IMR-90 (cell line): ENCODE measurements around the gene ZBED1. TPM values are rescaled to one million over a fixed set of nuclear protein-coding genes. Genes with fewer than 3 reads are reported as not detected.

Experiments used
- ATAC-seq: fragments of 200-7000 bp; cut with Tn5 transposase; 2 replicates; pipeline ENCODE4 v1.9.1; 2020; ENCODE audit warnings: low read depth, mild to moderate bottlenecking, moderate library complexity
- BruUV-seq: library from RNA; stranded (reverse); fragments of 400-500 nt; replicated peaks from 2 replicates; lab custom pipeline; 2021; lab: Mats Ljungman, UMichigan
- CTCF ChIA-PET: fragments of 300-600 bp; formaldehyde crosslinking; extraction: SDS; loops from one replicate; lab custom pipeline; 2021; ENCODE audit warnings: antibody characterized with exemption; lab: Yijun Ruan, JAX
- POLR2A ChIA-PET: fragments of 300-600 bp; sonication (Branson Sonifier 250); formaldehyde crosslinking; loops from one replicate; lab custom pipeline; 2022; ENCODE audit warnings: antibody characterized with exemption; ENCODE audit not compliant: unreplicated experiment; lab: Charles Lee
- DNase-seq: peaks from one replicate; pipeline ENCODE4 v3.0.0; 2013
- H2AFZ ChIP-seq: replicated peaks from 2 replicates; pipeline ENCODE3; 2013; ENCODE audit warnings: low read length, mild to moderate bottlenecking; ENCODE audit not compliant: poor library complexity
- H2AK5ac ChIP-seq: 2 replicates; pipeline ENCODE4 v1.6.1; 2013; ENCODE audit warnings: low read depth, low read length, inconsistent platforms
- H2AK9ac ChIP-seq: replicated peaks from 2 replicates; pipeline ENCODE3; 2013; ENCODE audit warnings: mild to moderate bottlenecking, low read depth, low read length, moderate library complexity; ENCODE audit not compliant: poor library complexity
- H2BK120ac ChIP-seq: 2 replicates; pipeline ENCODE4 v1.6.1; 2013; ENCODE audit warnings: low read depth, low read length, inconsistent platforms
- H2BK15ac ChIP-seq: 3 replicates; pipeline ENCODE4 v1.6.1; 2013; ENCODE audit warnings: low read depth, low read length, inconsistent platforms
- H2BK20ac ChIP-seq: 2 replicates; pipeline ENCODE4 v1.6.1; 2013; ENCODE audit warnings: low read depth, mild to moderate bottlenecking, inconsistent platforms, low read length, moderate library complexity
- H2BK5ac ChIP-seq: 2 replicates; pipeline ENCODE4 v1.6.1; 2013; ENCODE audit warnings: mild to moderate bottlenecking, low read depth, low read length, inconsistent platforms; ENCODE audit not compliant: poor library complexity, severe bottlenecking
- H3K14ac ChIP-seq: replicated peaks from 2 replicates; pipeline ENCODE4 v1.6.1; 2013; ENCODE audit warnings: low read depth, low read length, inconsistent platforms
- H3K18ac ChIP-seq: 2 replicates; pipeline ENCODE4 v1.6.1; 2013; ENCODE audit warnings: low read depth, low read length, control low read depth
- H3K23ac ChIP-seq: 2 replicates; pipeline ENCODE4 v1.6.1; 2013; ENCODE audit warnings: low read depth, low read length, inconsistent platforms
- H3K27ac ChIP-seq: 2 replicates; pipeline ENCODE4 v1.5.1; 2013; ENCODE audit warnings: mild to moderate bottlenecking, control low read depth, low read length; ENCODE audit not compliant: insufficient read depth
- H3K27me3 ChIP-seq: 2 replicates; pipeline ENCODE4 v1.6.1; 2013; ENCODE audit warnings: low read length; ENCODE audit not compliant: control insufficient read depth, insufficient read depth
- H3K36me3 ChIP-seq: 2 replicates; pipeline ENCODE4 v1.6.1; 2013; ENCODE audit warnings: low read length, mixed read lengths; ENCODE audit not compliant: control insufficient read depth, insufficient read depth
- H3K4ac ChIP-seq: 2 replicates; pipeline ENCODE4 v1.6.1; 2013; ENCODE audit warnings: low read depth, low read length, inconsistent platforms
- H3K4me1 ChIP-seq: 2 replicates; pipeline ENCODE4 v1.6.1; 2013; ENCODE audit warnings: low read length, mixed read lengths; ENCODE audit not compliant: control insufficient read depth, insufficient read depth
- H3K4me2 ChIP-seq: 2 replicates; pipeline ENCODE4 v1.6.1; 2013; ENCODE audit warnings: low read depth, mild to moderate bottlenecking, control low read depth, low read length, moderate library complexity
- H3K4me3 ChIP-seq: 2 replicates; pipeline ENCODE4 v1.5.1; 2013; ENCODE audit warnings: low read depth, mild to moderate bottlenecking, control low read depth, low read length, moderate library complexity; ENCODE audit not compliant: insufficient read depth
- H3K56ac ChIP-seq: 2 replicates; pipeline ENCODE4 v1.6.1; 2013; ENCODE audit warnings: low read length, inconsistent platforms; ENCODE audit not compliant: insufficient read depth; ENCODE audit errors: extremely low read depth
- H3K79me1 ChIP-seq, 2 experiments: 2 replicates each; pipeline ENCODE4 v1.6.1; 2013; ENCODE audit warnings: low read length in 2 of 2, inconsistent platforms in 1 of 2, low read depth in 1 of 2
- H3K9ac ChIP-seq: 2 replicates; pipeline ENCODE4 v1.6.1; 2013; ENCODE audit warnings: low read depth, low read length, control low read depth
- H3K9me1 ChIP-seq: 2 replicates; pipeline ENCODE4 v1.6.1; 2013; ENCODE audit warnings: low read length, inconsistent platforms; ENCODE audit not compliant: insufficient read depth
- H3K9me3 ChIP-seq: 2 replicates; pipeline ENCODE4 v1.6.1; 2013; ENCODE audit warnings: low read length; ENCODE audit not compliant: control insufficient read depth, insufficient read depth
- H4K20me1 ChIP-seq: 2 replicates; pipeline ENCODE4 v1.6.1; 2013; ENCODE audit warnings: low read length, inconsistent platforms; ENCODE audit not compliant: insufficient read depth
- H4K5ac ChIP-seq: 2 replicates; pipeline ENCODE4 v1.6.1; 2013; ENCODE audit warnings: mild to moderate bottlenecking, low read depth, low read length, control low read depth
- H4K8ac ChIP-seq, 2 experiments: 2 replicates each; pipeline ENCODE4 v1.6.1; 2013; ENCODE audit warnings: low read depth in 2 of 2, low read length in 2 of 2, control low read depth in 1 of 2, inconsistent platforms in 1 of 2
- H4K91ac ChIP-seq: 2 replicates; pipeline ENCODE4 v1.6.1; 2013; ENCODE audit warnings: low read depth, low read length, inconsistent platforms; ENCODE audit not compliant: insufficient read depth
- BHLHE40 ChIP-seq: fragments of 150-350 bp; IDR thresholded peaks from 2 replicates; pipeline ENCODE4 v1.6.1; 2016; ENCODE audit warnings: mild to moderate bottlenecking, low read depth, low read length
- CEBPB ChIP-seq: IDR thresholded peaks from 2 replicates; pipeline ENCODE4 v1.6.1; 2012; ENCODE audit warnings: low read depth, low read length, improper control_type of control experiment
- CHD1 ChIP-seq: IDR thresholded peaks from 2 replicates; pipeline ENCODE4 v1.6.1; 2012; ENCODE audit warnings: low read depth, low read length, improper control_type of control experiment
- CTCF ChIP-seq: conservative IDR thresholded peaks from 2 replicates; pipeline ENCODE4 v1.5.1; 2012; ENCODE audit warnings: mild to moderate bottlenecking, low read depth, low read length, improper control_type of control experiment
- FOS ChIP-seq: fragments of 150-350 bp; IDR thresholded peaks from 2 replicates; pipeline ENCODE4 v1.6.1; 2016; ENCODE audit warnings: low read depth, low read length
- MAFK ChIP-seq: IDR thresholded peaks from 2 replicates; pipeline ENCODE4 v1.6.1; 2012; ENCODE audit warnings: low read depth, low read length, improper control_type of control experiment
- MAZ ChIP-seq: IDR thresholded peaks from 2 replicates; pipeline ENCODE4 v1.6.1; 2012; ENCODE audit warnings: low read depth, mild to moderate bottlenecking, low read length, improper control_type of control experiment, moderate library complexity, borderline replicate concordance
- POLR2A ChIP-seq: IDR thresholded peaks from 2 replicates; pipeline ENCODE4 v1.6.1; 2012; ENCODE audit warnings: mild to moderate bottlenecking, low read depth, low read length
- RFX5 ChIP-seq: IDR thresholded peaks from 2 replicates; pipeline ENCODE4 v1.8.0; 2012; ENCODE audit warnings: low read depth, mild to moderate bottlenecking, low read length, moderate library complexity
- SMC3 ChIP-seq: fragments of 150-350 bp; IDR thresholded peaks from 2 replicates; pipeline ENCODE4 v1.6.1; 2016; ENCODE audit warnings: low read depth, mild to moderate bottlenecking, antibody characterized with exemption, low read length, moderate library complexity
- WGBS, 2 experiments: methylation state at CpG; one replicate each; pipeline versions ENCODE4 v1.1.5 to v1.1.7; 2013; ENCODE audit warnings: missing lambda C conversion rate in 2 of 2; ENCODE audit not compliant: insufficient read length in 1 of 2; ENCODE audit errors: extremely low coverage in 2 of 2; 5-methylcytosine and 5-hydroxymethylcytosine counted together
- dilution Hi-C: fragments of 300-500 bp; cut with HindIII; formaldehyde crosslinking; loops from one replicate; pipeline ENCODE4 v1.14.3; 2018; ENCODE audit warnings: low sequenced_read_pairs; ENCODE audit not compliant: unreplicated experiment
- in situ Hi-C: fragments of 300-500 bp; cut with MboI; formaldehyde crosslinking; loops from 3 replicates; pipeline ENCODE4 v1.14.3; 2019; ENCODE audit warnings: low sequenced_read_pairs, inconsistent platforms, mixed read lengths
- intact Hi-C: fragments of 100-400 bp; cut with micrococcal nuclease; formaldehyde crosslinking; loops from 2 replicates; pipeline ENCODE4 v1.10.0; 2022
- polyA plus RNA-seq, 3 experiments: library from polyadenylated mRNA; depleted of rRNA; stranded (reverse); fragments of >200 nt; gene quantifications; 2 replicates each; pipeline ENCODE4 v1.2.3, GENCODE V29; 2012; ENCODE audit warnings: low replicate concordance in 1 of 3
- total RNA-seq: library from RNA; depleted of rRNA; stranded (reverse); fragments of >200 nt; gene quantifications from 2 replicates; pipeline ENCODE4 v1.2.3, GENCODE V29; 2012
- TF ChIP-seq, protein P1 (sequence below): fragments of 150-350 bp; IDR thresholded peaks from 2 replicates; pipeline ENCODE4 v1.6.1; 2016; ENCODE audit warnings: low read depth, mild to moderate bottlenecking, low read length, moderate library complexity, borderline replicate concordance

The ZBED1 gene
- total and polyA plus RNA-seq, 2 of the 4 experiments (the other 2 are of a cell fraction): 13.1 to 21.5 TPM

DNA sequence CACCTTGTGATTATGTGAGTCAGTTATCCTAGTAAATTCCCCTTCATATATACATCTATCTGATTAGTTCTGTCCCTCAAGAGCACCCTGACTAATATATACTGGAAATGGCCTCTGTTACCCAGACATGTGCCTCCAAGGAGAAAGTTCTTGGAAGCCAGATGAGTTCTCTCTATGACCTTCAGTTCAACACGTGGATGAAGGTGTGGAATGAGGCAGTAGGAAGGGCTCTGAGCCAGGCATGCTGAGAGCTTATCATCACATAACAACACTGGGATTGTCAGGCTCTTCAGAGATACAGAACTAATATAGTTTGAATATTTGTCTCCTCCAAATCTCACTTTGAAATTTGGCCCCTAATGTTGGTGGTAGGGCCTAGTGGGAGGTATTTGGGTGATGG lies 44.4 kb upstream of the ZBED1 start:
- no peak overlapping the region for H2AK5ac ChIP-seq
- no peak overlapping the region for H3K56ac ChIP-seq
- no peaks in the 10 kb centered on the region for H3K79me1 ChIP-seq
- dilution Hi-C loops: no loop called here
- no peaks in the 10 kb centered on the region for H4K20me1 ChIP-seq
- no CpG with 5 or more reads among the region's 1 CpG for WGBS, 2 experiments
- H3K4me3 ChIP-seq: no peak overlapping the region
- DNase-seq (no peak), ATAC-seq (no peak)
- H3K9me3 ChIP-seq: peaks cover 2% of the 10 kb centered on the region; the same call in 1 of the 2 replicates
- peaks cover 4% of the 10 kb centered on the region; the same call in 1 of the 2 replicates for H3K27me3 ChIP-seq
- H3K9ac ChIP-seq: no peak overlapping the region
- no peak overlapping the region for H2BK20ac ChIP-seq
- no peak overlapping the region for H3K4ac ChIP-seq
- H3K14ac ChIP-seq: no peak overlapping the region
- H2BK5ac ChIP-seq: no peak overlapping the region
- no peak overlapping the region for H2BK120ac ChIP-seq
- H3K27ac ChIP-seq: no peak overlapping the region
- TF ChIP-seq MAFK (no peak), CHD1 (no peak), SMC3 (no peak), POLR2A (no peak), BHLHE40 (no peak), RFX5 (no peak), MAZ (no peak), CEBPB (no peak), CTCF (no peak), FOS (no peak)
- TF ChIP-seq, protein P1, sequence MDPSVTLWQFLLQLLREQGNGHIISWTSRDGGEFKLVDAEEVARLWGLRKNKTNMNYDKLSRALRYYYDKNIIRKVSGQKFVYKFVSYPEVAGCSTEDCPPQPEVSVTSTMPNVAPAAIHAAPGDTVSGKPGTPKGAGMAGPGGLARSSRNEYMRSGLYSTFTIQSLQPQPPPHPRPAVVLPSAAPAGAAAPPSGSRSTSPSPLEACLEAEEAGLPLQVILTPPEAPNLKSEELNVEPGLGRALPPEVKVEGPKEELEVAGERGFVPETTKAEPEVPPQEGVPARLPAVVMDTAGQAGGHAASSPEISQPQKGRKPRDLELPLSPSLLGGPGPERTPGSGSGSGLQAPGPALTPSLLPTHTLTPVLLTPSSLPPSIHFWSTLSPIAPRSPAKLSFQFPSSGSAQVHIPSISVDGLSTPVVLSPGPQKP: no peak
- no peaks in the 10 kb centered on the region for H3K9me1 ChIP-seq
- H4K91ac ChIP-seq: no peak overlapping the region
- intact Hi-C loops: no loop called here
- H4K5ac ChIP-seq: no peak overlapping the region
- BruUV-seq: no TSS peak
- H3K23ac ChIP-seq: no peak overlapping the region
- CTCF ChIA-PET: no interaction called here
- in situ Hi-C loops: no loop called here
- H3K18ac ChIP-seq: no peak overlapping the region
- POLR2A ChIA-PET: no interaction called here
- no peak overlapping the region for H2BK15ac ChIP-seq
- no peaks in the 10 kb centered on the region for H3K36me3 ChIP-seq
- no peak overlapping the region for H2AK9ac ChIP-seq
- no peak overlapping the region for H3K4me2 ChIP-seq
- no peaks in the 10 kb centered on the region for H3K4me1 ChIP-seq
- H2AFZ ChIP-seq: no peak overlapping the region
- H4K8ac ChIP-seq: no peak overlapping the region
